ENCODE measurements around the gene LTBP1. TPM values are rescaled to one million over a fixed set of nuclear protein-coding genes. Genes with fewer than 3 reads are reported as not detected.
"Not testable (repeated sequence)": the region's sequence is repeated elsewhere in the genome, so short reads cannot be mapped to it uniquely, and the experiment has no call there.

The LTBP1 gene
- total RNA-seq, 5 donors from 2014 or later (not counting 1 experiment from before 2014, with no cell fraction given) = 0.16 to 0.76 (median 0.43) TPM

DNA sequence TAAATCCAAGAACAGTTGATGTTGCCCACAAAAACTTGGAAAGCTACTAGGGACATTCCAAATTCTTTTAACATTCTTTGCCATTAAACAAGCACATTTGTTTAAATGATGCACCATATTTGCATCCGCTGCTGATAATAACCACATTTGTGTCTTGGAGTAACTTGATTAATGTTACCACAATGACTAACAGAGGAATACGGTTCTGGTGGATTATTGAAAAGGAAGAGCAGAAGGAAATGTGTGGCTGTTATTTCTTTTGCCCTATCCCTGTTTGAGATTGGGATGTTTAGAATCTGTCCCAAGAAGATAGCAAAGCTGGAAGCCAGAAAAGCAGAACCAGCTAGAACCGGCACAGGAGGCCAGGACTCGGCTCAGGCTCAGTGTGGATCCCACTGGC is 490.5 kb downstream of the LTBP1 start:
- Histone ChIP-seq H3K36me3 (ENCODE audit: control insufficient read depth in 2 of 2, extremely low read depth in 1 of 2, insufficient read depth in 1 of 2, low read length in 1 of 2) (no peaks in the 10 kb centered on the region), H3K4me3 (ENCODE audit: control insufficient read depth in 1 of 2, extremely low read depth in 1 of 2, low read length in 1 of 2) (no peak overlapping the region), H3K4me1 (ENCODE audit: control insufficient read depth in 1 of 2, extremely low read depth in 1 of 2, insufficient read depth in 2 of 2, low read length in 2 of 2) (no peaks in the 10 kb centered on the region), H3K9me3 (no peaks in the 10 kb centered on the region), H3K27me3 (replicated peaks in 1 of 2; ENCODE audit: control insufficient read depth in 2 of 2, extremely low read depth in 1 of 2, insufficient read depth in 2 of 2, low read length in 1 of 2) (peaks cover 0 to 3% of the 10 kb centered on the region in 2 experiments), H3K27ac (ENCODE audit: low read length) (no peak overlapping the region)
- ATAC-seq (replicated peaks in 1 of 4) = no peak
- WGBS (ENCODE audit: insufficient coverage) = no CpG with 5 or more reads among the region's 4 CpGs
- Mint-ChIP-seq H3K27ac (no peak overlapping the region), H3K9me3 (no peaks in the 10 kb centered on the region), H3K36me3 (no peaks in the 10 kb centered on the region), H3K4me1 (no peaks in the 10 kb centered on the region), H3K27me3 (peaks cover 8 to 25% of the 10 kb centered on the region in 2 donors), H3K4me3 (no peak overlapping the region)
- no peak for DNase-seq
- ChIA-PET CTCF (no interaction called here), POLR2A (no interaction called here)

DNA sequence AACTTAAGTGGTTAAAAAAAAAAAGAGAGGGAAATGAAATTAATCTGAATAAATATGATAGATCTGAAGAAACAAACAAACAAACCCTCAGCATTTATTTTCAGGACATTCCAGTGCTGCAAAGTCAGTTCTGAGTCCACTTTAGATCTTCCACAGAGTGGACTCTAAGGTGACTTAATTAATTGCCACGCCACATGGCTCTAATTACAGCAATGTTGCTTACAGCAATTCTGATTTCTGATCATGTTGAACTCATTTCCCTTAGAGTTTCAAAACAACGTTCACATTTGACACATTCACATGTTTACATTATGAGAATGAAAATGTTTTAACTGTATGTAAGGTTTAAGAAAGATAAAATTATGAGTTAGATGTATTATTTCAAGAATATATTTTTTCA is 491.1 kb downstream of the LTBP1 start:
- H3K27me3 ChIP-seq (replicated peaks in 1 of 2; ENCODE audit: control insufficient read depth in 2 of 2, extremely low read depth in 1 of 2, insufficient read depth in 2 of 2, low read length in 1 of 2) = peaks cover 0 to 3% of the 10 kb centered on the region in 2 experiments
- H3K27ac Mint-ChIP-seq = no peak overlapping the region
- DNase-seq (no peak), ATAC-seq (replicated peaks in 1 of 4) (no peak)
- no peak overlapping the region for H3K27ac ChIP-seq (ENCODE audit: low read length)
- H3K4me1 ChIP-seq (ENCODE audit: control insufficient read depth in 1 of 2, extremely low read depth in 1 of 2, insufficient read depth in 2 of 2, low read length in 2 of 2) = no peaks in the 10 kb centered on the region
- POLR2A ChIA-PET = no interaction called here
- H3K27me3 Mint-ChIP-seq = peaks cover 5 to 25% of the 10 kb centered on the region in 2 donors
- 80% methylated on average over 1 of the region's 2 CpGs for WGBS (ENCODE audit: insufficient coverage)
- no peaks in the 10 kb centered on the region for H3K9me3 ChIP-seq
- no peak overlapping the region for H3K4me3 ChIP-seq (ENCODE audit: control insufficient read depth in 1 of 2, extremely low read depth in 1 of 2, low read length in 1 of 2)
- no peaks in the 10 kb centered on the region for H3K4me1 Mint-ChIP-seq
- no peaks in the 10 kb centered on the region for H3K36me3 Mint-ChIP-seq
- H3K4me3 Mint-ChIP-seq = no peak overlapping the region
- CTCF ChIA-PET = no interaction called here
- H3K9me3 Mint-ChIP-seq = no peaks in the 10 kb centered on the region
- H3K36me3 ChIP-seq (ENCODE audit: control insufficient read depth in 2 of 2, extremely low read depth in 1 of 2, insufficient read depth in 1 of 2, low read length in 1 of 2) = no peaks in the 10 kb centered on the region

DNA sequence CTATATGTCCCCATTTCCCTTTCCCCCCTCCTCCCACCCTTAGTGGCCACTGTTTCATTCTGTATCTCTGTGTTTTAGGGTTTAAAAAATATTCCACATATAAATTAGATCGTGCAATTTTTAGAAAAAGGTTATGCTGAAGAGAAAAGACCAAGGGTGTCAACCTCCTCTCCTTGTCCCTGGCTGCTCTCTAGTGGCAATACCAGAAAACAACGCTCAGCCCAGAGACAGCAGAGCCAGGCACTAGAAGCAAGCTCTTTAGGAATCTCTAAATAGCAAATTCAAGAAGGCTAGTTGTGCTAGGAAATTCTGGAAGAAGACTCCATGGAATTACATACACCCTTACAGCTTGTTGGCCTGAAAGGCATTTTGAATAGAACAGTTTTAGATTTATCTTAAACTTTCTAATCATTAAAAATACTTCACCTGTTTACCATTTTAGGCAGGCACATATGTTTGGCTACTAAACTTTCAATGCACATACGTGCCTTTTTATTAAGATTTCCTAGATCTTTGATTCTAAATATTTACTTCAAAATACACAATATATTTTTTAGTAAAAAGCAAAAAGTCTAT is 494.6 kb downstream of the LTBP1 start:
- CTCF ChIA-PET = interaction anchor here in 1 of 2 donors (0.9 to 1.1 kb wide), 2 partner anchors 35 to 142 kb away, joined by 3 to 6 read pairs; partner anchors contain the start of gene RASGRP3

DNA sequence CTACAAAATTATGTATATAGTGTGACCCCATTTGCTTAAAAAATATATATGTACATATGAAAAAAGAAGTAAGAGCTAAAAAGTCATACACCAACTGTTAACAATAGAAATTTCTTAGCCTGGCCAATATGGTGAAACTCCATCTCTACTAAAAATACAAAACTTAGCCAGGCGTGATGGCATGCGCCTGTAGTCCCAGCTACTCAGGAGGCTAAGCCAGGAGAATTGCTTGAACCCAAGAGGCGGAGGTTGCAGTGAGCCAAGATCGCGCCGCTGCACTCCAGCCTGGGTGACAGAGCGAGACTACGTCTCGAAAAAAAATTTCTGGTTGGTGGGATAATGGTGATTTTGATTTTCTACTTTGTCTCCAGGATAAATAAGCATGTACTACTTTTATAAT is 495.3 kb downstream of the LTBP1 start:
- CTCF ChIA-PET = interaction anchor here in 1 of 2 donors (1.1 kb wide), 1 partner anchor 141 kb away, joined by 6 read pairs; no protein-coding TSS in a partner anchor

More for the DNA sequence above, 494.6 kb downstream of the LTBP1 start:
- DNase-seq (peak in 8 of 35 experiments; percentile 1 to 46 (median 18)), ATAC-seq (replicated peaks in 1 of 4) (peak in 1 of 4 experiments; percentile 70)
- Mint-ChIP-seq H3K27ac (no peak overlapping the region), H3K4me1 (no peaks in the 10 kb centered on the region), H3K9me3 (no peaks in the 10 kb centered on the region), H3K4me3 (no peak overlapping the region), H3K36me3 (no peaks in the 10 kb centered on the region), H3K27me3 (peaks cover 5 to 16% of the 10 kb centered on the region in 2 donors)
- POLR2A ChIA-PET = no interaction called here
- WGBS (ENCODE audit: insufficient coverage) = no CpG with 5 or more reads among the region's 3 CpGs
- Histone ChIP-seq H3K27ac (ENCODE audit: low read length) (no peak overlapping the region), H3K36me3 (ENCODE audit: control insufficient read depth in 2 of 2, extremely low read depth in 1 of 2, insufficient read depth in 1 of 2, low read length in 1 of 2) (no peaks in the 10 kb centered on the region), H3K4me3 (ENCODE audit: control insufficient read depth in 1 of 2, extremely low read depth in 1 of 2, low read length in 1 of 2) (no peak overlapping the region), H3K27me3 (replicated peaks in 1 of 2; ENCODE audit: control insufficient read depth in 2 of 2, extremely low read depth in 1 of 2, insufficient read depth in 2 of 2, low read length in 1 of 2) (peaks cover 0 to 3% of the 10 kb centered on the region in 2 experiments), H3K9me3 (no peaks in the 10 kb centered on the region), H3K4me1 (ENCODE audit: control insufficient read depth in 1 of 2, extremely low read depth in 1 of 2, insufficient read depth in 2 of 2, low read length in 2 of 2) (no peaks in the 10 kb centered on the region)

DNA sequence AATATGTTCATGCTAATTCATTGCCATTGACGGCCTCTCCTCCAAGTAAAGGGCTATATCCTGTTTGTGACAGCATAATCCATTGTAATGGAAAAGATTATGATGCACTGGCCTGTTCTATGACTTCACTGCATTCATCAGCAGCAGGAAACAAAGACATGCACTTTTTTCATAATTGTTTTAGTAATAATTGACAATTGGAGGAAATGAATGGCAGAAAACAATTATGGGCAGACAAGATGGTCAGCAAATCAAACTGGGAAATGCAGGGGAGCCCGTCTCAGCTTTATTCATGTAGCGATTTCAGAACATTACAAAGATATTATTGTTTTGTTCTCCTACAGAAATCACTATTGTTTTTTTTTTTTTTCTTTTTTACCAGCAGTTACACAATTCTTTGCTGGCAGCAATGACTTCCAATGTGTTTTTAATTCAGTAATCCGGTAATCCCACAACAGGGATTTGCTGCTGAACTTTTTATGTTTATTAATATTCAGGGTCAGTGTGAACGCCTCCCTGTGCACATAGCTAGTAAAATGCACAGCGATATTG is 495.9 kb downstream of the LTBP1 start:
- Histone ChIP-seq H3K9me3 (no peaks in the 10 kb centered on the region), H3K36me3 (ENCODE audit: control insufficient read depth in 2 of 2, extremely low read depth in 1 of 2, insufficient read depth in 1 of 2, low read length in 1 of 2) (no peaks in the 10 kb centered on the region), H3K4me3 (ENCODE audit: control insufficient read depth in 1 of 2, extremely low read depth in 1 of 2, low read length in 1 of 2) (no peak overlapping the region), H3K27me3 (replicated peaks in 1 of 2; ENCODE audit: control insufficient read depth in 2 of 2, extremely low read depth in 1 of 2, insufficient read depth in 2 of 2, low read length in 1 of 2) (peaks cover 0 to 3% of the 10 kb centered on the region in 2 experiments), H3K4me1 (ENCODE audit: control insufficient read depth in 1 of 2, extremely low read depth in 1 of 2, insufficient read depth in 2 of 2, low read length in 2 of 2) (no peaks in the 10 kb centered on the region), H3K27ac (ENCODE audit: low read length) (no peak overlapping the region)
- Mint-ChIP-seq H3K36me3 (no peaks in the 10 kb centered on the region), H3K27me3 (peaks cover 5 to 12% of the 10 kb centered on the region in 2 donors), H3K9me3 (no peaks in the 10 kb centered on the region), H3K4me1 (no peaks in the 10 kb centered on the region), H3K4me3 (no peak overlapping the region), H3K27ac (no peak overlapping the region)
- CTCF ChIA-PET = no interaction called here
- ATAC-seq (replicated peaks in 1 of 4) (no peak), DNase-seq (no peak)
- POLR2A ChIA-PET = interaction anchor here in 1 of 2 donors (0.6 kb wide), 1 partner anchor 786 kb away, joined by 3 read pairs; no protein-coding TSS in a partner anchor
- no CpG with 5 or more reads among the region's 6 CpGs for WGBS (ENCODE audit: insufficient coverage)

More for the DNA sequence above, 495.3 kb downstream of the LTBP1 start:
- DNase-seq; H3K27ac ChIP-seq (ENCODE audit: low read length); H3K4me3 Mint-ChIP-seq; H3K4me3 ChIP-seq (ENCODE audit: control insufficient read depth in 1 of 2, extremely low read depth in 1 of 2, low read length in 1 of 2); H3K4me1 ChIP-seq (ENCODE audit: control insufficient read depth in 1 of 2, extremely low read depth in 1 of 2, insufficient read depth in 2 of 2, low read length in 2 of 2); H3K4me1 Mint-ChIP-seq; H3K36me3 ChIP-seq (ENCODE audit: control insufficient read depth in 2 of 2, extremely low read depth in 1 of 2, insufficient read depth in 1 of 2, low read length in 1 of 2); H3K36me3 Mint-ChIP-seq; H3K27ac Mint-ChIP-seq; H3K27me3 ChIP-seq (replicated peaks in 1 of 2; ENCODE audit: control insufficient read depth in 2 of 2, extremely low read depth in 1 of 2, insufficient read depth in 2 of 2, low read length in 1 of 2); H3K9me3 Mint-ChIP-seq; ATAC-seq (replicated peaks in 1 of 4); H3K9me3 ChIP-seq: not testable (repeated sequence)
- POLR2A ChIA-PET = interaction anchor here in 1 of 2 donors (0.6 kb wide), 1 partner anchor 786 kb away, joined by 3 read pairs; no protein-coding TSS in a partner anchor
- whole genome bisulfite sequencing (ENCODE audit: insufficient coverage) = no CpG with 5 or more reads among the region's 9 CpGs
- peaks cover 5 to 16% of the 10 kb centered on the region in 2 donors for H3K27me3 Mint-ChIP-seq

DNA sequence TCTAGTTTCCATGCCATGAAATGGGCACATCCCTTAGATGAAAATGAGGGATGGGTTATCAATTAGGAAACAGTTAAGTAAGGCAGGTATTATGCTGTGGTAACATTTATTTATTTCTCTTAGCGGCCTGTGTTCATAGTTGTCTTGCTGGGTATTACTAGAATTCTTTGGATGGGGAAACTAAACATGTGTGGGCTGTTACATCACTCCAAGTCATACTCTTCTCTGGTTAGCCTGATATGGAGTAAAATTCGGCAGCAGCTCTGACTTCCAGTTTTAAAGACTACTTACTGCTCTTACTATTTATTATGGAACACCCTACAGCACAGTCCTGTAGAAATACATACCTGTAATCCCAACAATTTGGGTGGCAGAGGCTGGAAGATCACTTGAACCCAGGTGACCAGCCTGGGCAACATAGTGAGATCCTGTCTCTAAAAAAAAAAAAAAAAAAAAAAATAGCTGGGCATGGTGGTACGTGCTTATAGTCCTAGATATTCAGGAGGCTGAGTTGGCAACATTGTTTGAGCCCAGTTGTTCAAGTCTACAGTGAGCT is 496.6 kb downstream of the LTBP1 start:
- Histone ChIP-seq H3K4me1 (ENCODE audit: control insufficient read depth in 1 of 2, extremely low read depth in 1 of 2, insufficient read depth in 2 of 2, low read length in 2 of 2) (no peaks in the 10 kb centered on the region), H3K4me3 (ENCODE audit: control insufficient read depth in 1 of 2, extremely low read depth in 1 of 2, low read length in 1 of 2) (no peak overlapping the region), H3K27me3 (replicated peaks in 1 of 2; ENCODE audit: control insufficient read depth in 2 of 2, extremely low read depth in 1 of 2, insufficient read depth in 2 of 2, low read length in 1 of 2) (peaks cover 0 to 3% of the 10 kb centered on the region in 2 experiments), H3K9me3 (no peaks in the 10 kb centered on the region), H3K27ac (ENCODE audit: low read length) (no peak overlapping the region), H3K36me3 (ENCODE audit: control insufficient read depth in 2 of 2, extremely low read depth in 1 of 2, insufficient read depth in 1 of 2, low read length in 1 of 2) (no peaks in the 10 kb centered on the region)
- ChIA-PET CTCF (interaction anchor here in 1 of 2 donors (0.6 kb wide), 1 partner anchor 690 kb away, joined by 4 read pairs; no protein-coding TSS in a partner anchor), POLR2A (no interaction called here)
- no CpG with 5 or more reads among the region's 3 CpGs for WGBS (ENCODE audit: insufficient coverage)
- no peaks in the 10 kb centered on the region for H3K9me3 Mint-ChIP-seq
- no peak overlapping the region for H3K27ac Mint-ChIP-seq
- H3K36me3 Mint-ChIP-seq = no peaks in the 10 kb centered on the region
- DNase-seq = no peak
- no peak for ATAC-seq (replicated peaks in 1 of 4)
- no peak overlapping the region for H3K4me3 Mint-ChIP-seq
- H3K27me3 Mint-ChIP-seq = peaks cover 5 to 11% of the 10 kb centered on the region in 2 donors
- H3K4me1 Mint-ChIP-seq = no peaks in the 10 kb centered on the region

Measured in T-cell (primary cell).